H1 (cell line): Measurements from ENCODE around the gene ACTG1. TPM values are rescaled to one million over a fixed set of nuclear protein-coding genes. Genes with fewer than 3 reads are reported as not detected.

Source experiments
- CTCF ChIA-PET: fragments of 300-600 bp; sonication (Branson Sonifier 250); formaldehyde crosslinking; loops from one replicate; lab custom pipeline; 2021; ENCODE audit not compliant: partially characterized antibody; lab: Charles Lee
- POLR2A ChIA-PET: fragments of 300-600 bp; sonication (Branson Sonifier 250); formaldehyde crosslinking; loops from one replicate; lab custom pipeline; 2021; ENCODE audit warnings: inconsistent platforms; ENCODE audit not compliant: partially characterized antibody; lab: Charles Lee
- DNase-seq, 2 experiments: peaks; one replicate each; pipeline versions ENCODE4 v3.0.0 to v3.0.0-alpha.2; 2010 to 2022; ENCODE audit warnings: low spot score in 2 of 2, low read depth in 1 of 2, mixed read lengths in 1 of 2
- FAIRE-seq: peaks from 2 replicates; lab custom pipeline; 2011; peaks lifted over from hg19 to GRCh38; lab: Jason Lieb, UNC
- H2AFZ ChIP-seq: 2 replicates; pipeline ENCODE4 v1.8.1; 2012; ENCODE audit warnings: low read length, inconsistent platforms
- H2AK5ac ChIP-seq: 2 replicates; pipeline ENCODE4 v1.6.1; 2013; ENCODE audit warnings: low read depth, low read length
- H2BK120ac ChIP-seq: replicated peaks from 2 replicates; pipeline ENCODE3; 2013; ENCODE audit warnings: low read depth, low read length, inconsistent platforms
- H2BK12ac ChIP-seq: 2 replicates; pipeline ENCODE4 v1.6.1; 2013; ENCODE audit warnings: low read depth, low read length
- H2BK15ac ChIP-seq: 2 replicates; pipeline ENCODE4 v1.6.1; 2013; ENCODE audit warnings: low read length
- H2BK20ac ChIP-seq: 2 replicates; pipeline ENCODE4 v1.6.1; 2013; ENCODE audit warnings: low read length
- H2BK5ac ChIP-seq: 2 replicates; pipeline ENCODE4 v1.6.1; 2013; ENCODE audit warnings: low read depth, low read length
- H3K14ac ChIP-seq: 2 replicates; pipeline ENCODE4 v1.6.1; 2013; ENCODE audit warnings: inconsistent platforms; ENCODE audit not compliant: insufficient read length
- H3K18ac ChIP-seq: 2 replicates; pipeline ENCODE4 v1.6.1; 2013; ENCODE audit warnings: low read length; ENCODE audit errors: extremely low read depth
- H3K23ac ChIP-seq: 2 replicates; pipeline ENCODE4 v1.6.1; 2013; ENCODE audit warnings: inconsistent platforms; ENCODE audit not compliant: insufficient read length
- H3K23me2 ChIP-seq: 2 replicates; pipeline ENCODE4 v1.6.1; 2013; ENCODE audit warnings: low read depth, low read length
- H3K27ac ChIP-seq: 2 replicates; pipeline ENCODE4 v1.6.1; 2011; ENCODE audit warnings: low read depth, low read length, inconsistent platforms
- H3K27me3 ChIP-seq, 4 experiments: replicated peaks in 1 of 4; 1 replicate in 1 of 4; 2 replicates in 3 of 4; pipeline versions ENCODE4 v1.6.1 to v1.8.1; 2011 to 2013; ENCODE audit warnings: low read length in 3 of 4, mild to moderate bottlenecking in 3 of 4, inconsistent platforms in 2 of 4, mixed read lengths in 2 of 4, moderate library complexity in 1 of 4; ENCODE audit not compliant: control insufficient read depth in 3 of 4, insufficient read depth in 3 of 4; ENCODE audit errors: extremely low read depth in 1 of 4
- H3K36me3 ChIP-seq, 4 experiments: 2 replicates each; pipeline versions ENCODE4 v1.6.1 to v1.8.1; 2011 to 2013; ENCODE audit warnings: mild to moderate bottlenecking in 4 of 4, low read length in 3 of 4, moderate library complexity in 2 of 4, control low read depth in 1 of 4, inconsistent platforms in 1 of 4; ENCODE audit not compliant: insufficient read depth in 4 of 4, control insufficient read depth in 2 of 4
- H3K4ac ChIP-seq: replicated peaks from 2 replicates; pipeline ENCODE3; 2013; ENCODE audit warnings: low read length, low read depth, mixed read lengths, inconsistent platforms; ENCODE audit not compliant: insufficient read length
- H3K4me1 ChIP-seq, 4 experiments: replicated peaks in 1 of 4; 1 replicate in 1 of 4; 2 replicates in 3 of 4; pipeline versions ENCODE4 v1.6.1 to v1.8.1; 2011 to 2013; ENCODE audit warnings: low read length in 3 of 4, inconsistent platforms in 2 of 4, mixed read lengths in 1 of 4; ENCODE audit not compliant: insufficient read depth in 4 of 4, control insufficient read depth in 3 of 4
- H3K4me2 ChIP-seq, 2 experiments: 2 replicates each; pipeline versions ENCODE4 v1.6.1 to v1.8.1; 2011 to 2013; ENCODE audit warnings: low read depth in 2 of 2, low read length in 2 of 2, control low read depth in 1 of 2, inconsistent platforms in 1 of 2, mild to moderate bottlenecking in 1 of 2; ENCODE audit not compliant: insufficient read depth in 1 of 2
- H3K4me3 ChIP-seq, 4 experiments: fragments of 200-600, 300-600 bp in 1 of 4; sonication (generic), shearing (Covaris generic), sonication (Bioruptor Twin) in 1 of 4; 2 replicates each; pipeline versions ENCODE4 v1.5.1 to v1.8.1; 2011 to 2016; ENCODE audit warnings: low read length in 4 of 4, low read depth in 3 of 4, control low read depth in 2 of 4, inconsistent platforms in 2 of 4, mild to moderate bottlenecking in 2 of 4, mixed read lengths in 1 of 4, moderate library complexity in 1 of 4; ENCODE audit not compliant: insufficient read depth in 2 of 4; ENCODE audit errors: extremely low read depth in 1 of 4
- H3K56ac ChIP-seq: replicated peaks from 2 replicates; pipeline ENCODE3; 2013; ENCODE audit warnings: low read depth, mild to moderate bottlenecking, mixed read lengths, low read length, inconsistent platforms; ENCODE audit not compliant: insufficient read length
- H3K79me1 ChIP-seq: 2 replicates; pipeline ENCODE4 v1.6.1; 2013; ENCODE audit warnings: low read depth, low read length, control low read depth
- H3K79me2 ChIP-seq, 2 experiments: 2 replicates each; pipeline versions ENCODE4 v1.6.1 to v1.8.1; 2012 to 2013; ENCODE audit warnings: low read length in 2 of 2, mild to moderate bottlenecking in 2 of 2, inconsistent platforms in 1 of 2; ENCODE audit not compliant: insufficient read depth in 2 of 2, control insufficient read depth in 1 of 2
- H3K9ac ChIP-seq, 4 experiments: replicated peaks in 1 of 4; 1 replicate in 1 of 4; 2 replicates in 3 of 4; pipeline versions ENCODE4 v1.6.1 to v1.8.1; 2011 to 2013; ENCODE audit warnings: low read depth in 3 of 4, low read length in 3 of 4, control low read depth in 2 of 4, mild to moderate bottlenecking in 2 of 4, moderate library complexity in 2 of 4, inconsistent platforms in 1 of 4; ENCODE audit errors: extremely low read depth in 1 of 4
- H3K9me3 ChIP-seq, 2 experiments: 2 replicates each; pipeline versions ENCODE4 v1.6.1 to v1.8.1; 2012 to 2013; ENCODE audit warnings: mild to moderate bottlenecking in 2 of 2, moderate library complexity in 2 of 2, control low read depth in 1 of 2, inconsistent platforms in 1 of 2, low read depth in 1 of 2, low read length in 1 of 2, mixed read lengths in 1 of 2; ENCODE audit not compliant: insufficient read depth in 2 of 2
- H4K20me1 ChIP-seq, 2 experiments: replicated peaks in 1 of 2; 2 replicates each; pipeline versions ENCODE3 to v1.8.1; 2011 to 2013; ENCODE audit warnings: inconsistent platforms in 2 of 2, low read length in 2 of 2, mild to moderate bottlenecking in 1 of 2; ENCODE audit not compliant: insufficient read depth in 2 of 2, control insufficient read depth in 1 of 2
- H4K5ac ChIP-seq: 2 replicates; pipeline ENCODE4 v1.6.1; 2013; ENCODE audit warnings: low read length, low read depth, mixed read lengths, inconsistent platforms; ENCODE audit not compliant: insufficient read length
- H4K8ac ChIP-seq: 2 replicates; pipeline ENCODE4 v1.8.0; 2013; ENCODE audit warnings: mild to moderate bottlenecking, moderate library complexity, low read length, inconsistent platforms; ENCODE audit not compliant: insufficient read depth; ENCODE audit errors: extremely low read depth
- H4K91ac ChIP-seq: replicated peaks from 2 replicates; pipeline ENCODE3; 2013; ENCODE audit warnings: low read length, mixed read lengths, inconsistent platforms; ENCODE audit not compliant: insufficient read length
- BACH1 ChIP-seq: IDR thresholded peaks from 2 replicates; pipeline ENCODE4 v1.6.1; 2012; ENCODE audit warnings: low read length, improper control_type of control experiment
- CTCF ChIP-seq, 3 experiments: IDR thresholded peaks; 1 replicate in 2 of 3; 2 replicates in 1 of 3; pipeline versions ENCODE4 v1.5.1 to v1.6.1; 2011; ENCODE audit warnings: low read length in 3 of 3, mild to moderate bottlenecking in 3 of 3, inconsistent platforms in 2 of 3, low read depth in 1 of 3, moderate library complexity in 1 of 3; ENCODE audit not compliant: insufficient read depth in 1 of 3; ENCODE audit errors: control extremely low read depth in 1 of 3
- EP300 ChIP-seq, 2 experiments: IDR thresholded peaks; 1 replicate in 1 of 2; 2 replicates in 1 of 2; pipeline ENCODE4 v1.6.1; 2011 to 2012; ENCODE audit warnings: low read depth in 2 of 2, low read length in 2 of 2, mild to moderate bottlenecking in 2 of 2, borderline replicate concordance in 1 of 2, inconsistent platforms in 1 of 2, moderate library complexity in 1 of 2
- EZH2 ChIP-seq: fragments of 200-600 bp; sonication (generic); IDR thresholded peaks from 2 replicates; pipeline ENCODE4 v1.7.1; 2012; ENCODE audit warnings: low read depth, mild to moderate bottlenecking, moderate library complexity, low read length, inconsistent platforms; ENCODE audit not compliant: severe bottlenecking
- JUND ChIP-seq: IDR thresholded peaks from 2 replicates; pipeline ENCODE4 v1.6.1; 2011; ENCODE audit warnings: mild to moderate bottlenecking, improper control_type of control experiment, low read length
- POLR2AphosphoS5 ChIP-seq: IDR thresholded peaks from 2 replicates; pipeline ENCODE4 v1.6.1; 2011; ENCODE audit warnings: low read depth, low read length
- POU5F1 ChIP-seq: IDR thresholded peaks from 2 replicates; pipeline ENCODE4 v1.6.1; 2011; ENCODE audit warnings: low read depth, mild to moderate bottlenecking, low read length, moderate library complexity
- SP1 ChIP-seq: IDR thresholded peaks from 2 replicates; pipeline ENCODE4 v1.6.1; 2011; ENCODE audit warnings: low read depth, low read length
- WGBS, 2 experiments: shearing (Covaris generic) in 1 of 2; methylation state at CpG; one replicate each; pipeline versions ENCODE4 v1.1.6 to v1.1.7; 2013 to 2015; ENCODE audit warnings: low lambda C conversion rate in 2 of 2, mixed read lengths in 2 of 2, inconsistent platforms in 1 of 2, low coverage in 1 of 2, missing lambda C conversion rate in 1 of 2; ENCODE audit not compliant: insufficient replicate concordance in 2 of 2, insufficient coverage in 1 of 2, insufficient read length in 1 of 2; ENCODE audit errors: extremely low coverage in 1 of 2, missing lambda C conversion rate in 1 of 2; 5-methylcytosine and 5-hydroxymethylcytosine counted together
- polyA plus RNA-seq, 7 experiments: library from polyadenylated mRNA; depleted of rRNA in 3 of 7; stranded (reverse) in 5 of 7; unstranded in 2 of 7; fragments of >200 nt in 5 of 7; fragments of 200-250 nt in 2 of 7; gene quantifications; 1 replicate in 5 of 7; 2 replicates in 1 of 7; 4 replicates in 1 of 7; pipeline versions ENCODE4 v1.2.1 to v1.2.3, GENCODE V29; 2011 to 2013; ENCODE audit warnings: missing spikeins in 2 of 7, mixed read lengths in 2 of 7
- total RNA-seq: library from RNA; stranded (reverse); fragmentation: NEBNext Ultra II Directional; extraction: Animal tissue kit (Norgen Biotek cat#: 25700); gene quantifications from 2 replicates; pipeline ENCODE4 v1.2.1, GENCODE V29; 2021

ACTG1 gene
- total and polyA plus RNA-seq, 2 of the 8 experiments (the other 6 are each of a cell fraction or from before 2014, with no cell fraction given) = 3,535 to 5,010 TPM

- WGBS, 2 experiments = 63% methylated on average over 14 of the region's 24 CpGs; no CpG with 5 or more reads in 1 of the 2 experiments
- CTCF ChIA-PET = interaction anchor here (0.6 to 5.2 kb wide), 12 partner anchors 13 to 369 kb away, joined by 3 to 33 read pairs (median 4); partner anchors contain the start of gene BAHCC1
- peaks cover 21% of the 10 kb centered on the region; the same call in 1 of the 2 replicates for H3K23me2 ChIP-seq
- H2AK5ac ChIP-seq = peak overlapping the region; percentile 65; the same call in 1 of the 2 replicates
- no peak overlapping the region for H2AFZ ChIP-seq
- H3K9ac ChIP-seq = 0 out of 7 replicates have a peak overlapping the region, but pooled peaks of 1 of the 4 experiments have one; percentile 33
- 0 out of 2 replicates have a peak, but pooled peaks cover 5% of the 10 kb centered on the region for H3K79me1 ChIP-seq
- no peak for TF ChIP-seq BACH1
- TF ChIP-seq POLR2AphosphoS5 = 0 out of 2 replicates have a peak, but pooled peaks have one; percentile 12
- no peak for TF ChIP-seq POU5F1
- no peak for TF ChIP-seq EP300 (IDR thresholded peaks at IDR 0.05; ENCODE audit: borderline replicate concordance in 1 of 2, low read depth in 2 of 2, low read length in 2 of 2)
- no peak for TF ChIP-seq SP1
- TF ChIP-seq EZH2 = no peak
- no peak for TF ChIP-seq JUND
- TF ChIP-seq CTCF (IDR thresholded peaks at IDR 0.05; ENCODE audit: control extremely low read depth in 1 of 3, insufficient read depth in 1 of 3, low read depth in 1 of 3, low read length in 3 of 3) = peak in 1 of 3 experiments; percentile 0; a peak in 1 of 4 replicates
- no peak overlapping the region for H2BK120ac ChIP-seq
- no peak overlapping the region for H2BK20ac ChIP-seq
- no peak overlapping the region for H3K4me3 ChIP-seq
- H2BK15ac ChIP-seq = 0 out of 2 replicates have a peak overlapping the region, but pooled peaks have one; percentile 46
- no peaks in the 10 kb centered on the region for H3K36me3 ChIP-seq
- peak in 1 of 2 experiments; percentile 56 for DNase-seq
- H3K27ac ChIP-seq = no peak overlapping the region
- POLR2A ChIA-PET = interaction anchor here (2.1 to 30.5 kb wide), 7 partner anchors 11 to 271 kb away, joined by 6 to 1004 read pairs (median 15); partner anchors contain the start of genes ACTG1, FAAP100 and FSCN2
- H3K79me2 ChIP-seq = peaks cover 0 to 13% of the 10 kb centered on the region in 2 experiments; a peak in 3 of 4 replicates
- no peak overlapping the region for H4K5ac ChIP-seq
- H4K8ac ChIP-seq = peak overlapping the region; percentile 76; the same call in 1 of the 2 replicates
- no peak overlapping the region for H3K23ac ChIP-seq
- no peak overlapping the region for H3K14ac ChIP-seq
- no peak for FAIRE-seq
- H3K4ac ChIP-seq = peak overlapping the region; percentile 38
- H3K56ac ChIP-seq = no peak overlapping the region
- H2BK12ac ChIP-seq = peak overlapping the region; percentile 68; the same call in 1 of the 2 replicates
- H3K4me2 ChIP-seq = peak overlapping the region; percentile 74 to 95; a peak in 2 of 4 replicates
- no peak overlapping the region for H4K91ac ChIP-seq
- H2BK5ac ChIP-seq = no peak overlapping the region
- peaks cover under 1 to 9% of the 10 kb centered on the region in 2 experiments for H4K20me1 ChIP-seq
- no peak overlapping the region for H3K18ac ChIP-seq
- H3K9me3 ChIP-seq = no peaks in the 10 kb centered on the region
- peaks cover 0 to 41% (median 25%) of the 10 kb centered on the region in 4 experiments; a peak in 5 of 7 replicates for H3K27me3 ChIP-seq
- H3K4me1 ChIP-seq = peaks cover 0 to 46% (median 25%) of the 10 kb centered on the region in 4 experiments; a peak in 6 of 7 replicates
Observed at GRCh38 chr17:81517339-81518112, 4.9 kb upstream of the ACTG1 start.
